ENCODE data around the gene CDYL2.

GRCh38 chr16:80825365-80825758 is 21.0 kb upstream of the CDYL2 start:
- TF ChIP-seq EZH2 (IDR thresholded peaks at IDR 0.05; ENCODE audit: insufficient read depth, poor library complexity, severe bottlenecking): no peak
- no peak for TF ChIP-seq EZH2phosphoT487 (IDR thresholded peaks at IDR 0.05; ENCODE audit: insufficient read depth, low read depth)
